ENCODE measurements around the gene SMPX.

SMPX gene

GRCh38 chrX:21659320-21659719, 98.6 kb downstream of the SMPX start:
- Histone ChIP-seq H3K27ac (no peak overlapping the region), H3K27me3 (replicated peaks) (no peaks in the 10 kb centered on the region), H3K36me3 (replicated peaks) (no peaks in the 10 kb centered on the region), H3K4me3 (ENCODE audit: low read depth, low read length) (no peak overlapping the region)
- TF ChIP-seq CTCF (IDR thresholded peaks at IDR 0.05; ENCODE audit: low read depth, low read length, missing control alignments), result no peak
- in situ Hi-C loops (cut with HindIII; ENCODE audit: low pct_ligation_motif_present, low sequenced_read_pairs), result no loop called here
- DNase-seq, result no peak

GRCh38 chrX:21658746-21659145, 99.2 kb downstream of the SMPX start:
- in situ Hi-C loops (cut with HindIII; ENCODE audit: low pct_ligation_motif_present, low sequenced_read_pairs), result no loop called here
- H3K4me3 ChIP-seq (ENCODE audit: low read depth, low read length), result peak overlapping the region; percentile 30
- no peak overlapping the region for H3K27ac ChIP-seq
- TF ChIP-seq CTCF (IDR thresholded peaks at IDR 0.05; ENCODE audit: low read depth, low read length, missing control alignments), result no peak
- no peak for DNase-seq
- no peaks in the 10 kb centered on the region for H3K27me3 ChIP-seq (replicated peaks)
- H3K36me3 ChIP-seq (replicated peaks), result no peaks in the 10 kb centered on the region

- no peak for DNase-seq
- in situ Hi-C loops (cut with HindIII; ENCODE audit: low pct_ligation_motif_present, low sequenced_read_pairs), result no loop called here
- H3K36me3 ChIP-seq (replicated peaks), result no peaks in the 10 kb centered on the region
- H3K27me3 ChIP-seq (replicated peaks), result no peaks in the 10 kb centered on the region
- H3K27ac ChIP-seq, result no peak within 1 kb of the TSS
- no peak for TF ChIP-seq CTCF (IDR thresholded peaks at IDR 0.05; ENCODE audit: low read depth, low read length, missing control alignments)
- peak within 1 kb of the TSS; percentile 40 for H3K4me3 ChIP-seq (ENCODE audit: low read depth, low read length)
Measured at GRCh38 chrX:21658152-21658737, 99.7 kb downstream of the SMPX start, which contains the start of gene KLHL34. Gene KLHL34 (minus strand): TSS chrX:21658330. CDS start chrX:21657788, 542 bp downstream.

DNA sequence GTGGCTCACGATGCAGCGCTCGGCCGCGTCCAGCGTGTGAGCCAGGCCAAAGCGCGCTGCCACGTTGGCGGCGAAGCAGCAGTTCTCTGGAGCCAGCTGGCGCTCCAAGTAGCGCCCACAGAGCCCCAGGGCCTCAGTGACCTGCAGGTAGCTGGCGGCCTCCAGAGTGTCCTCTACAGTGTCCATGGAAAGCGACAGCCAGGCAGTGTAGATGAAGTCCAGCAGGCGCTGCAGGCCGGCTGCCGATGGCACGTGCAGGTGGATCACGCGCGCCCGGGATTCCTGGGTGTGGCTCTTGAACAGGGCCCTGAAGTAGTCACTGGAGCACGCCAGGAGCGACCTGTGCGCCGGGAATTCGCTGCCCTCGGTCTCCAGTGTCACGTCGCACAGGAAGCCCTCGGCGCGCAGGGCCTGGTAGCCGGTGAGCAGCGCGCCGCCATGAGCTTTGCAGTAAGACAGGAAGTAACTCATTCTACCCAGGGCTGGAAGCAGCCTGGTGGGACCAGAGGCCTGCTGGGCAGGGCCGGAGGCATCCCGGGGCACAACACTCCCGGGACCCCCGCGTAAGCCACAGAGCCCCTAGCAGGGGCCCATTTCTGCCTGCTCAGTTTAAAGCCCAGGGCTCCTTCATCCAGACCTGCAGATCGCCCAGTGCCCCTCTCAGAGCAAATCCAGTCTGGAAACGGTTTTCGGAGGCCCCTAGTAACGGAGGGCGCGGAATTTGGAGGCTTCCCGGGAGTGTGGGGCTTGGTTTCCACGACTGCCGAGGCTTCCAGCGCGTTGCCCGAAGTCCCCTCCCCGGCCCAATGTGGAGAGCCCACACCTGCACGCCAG, 100.4 kb downstream of the SMPX start:
- TF ChIP-seq CTCF (IDR thresholded peaks at IDR 0.05; ENCODE audit: low read depth, low read length, missing control alignments), result no peak
- in situ Hi-C loops (cut with HindIII; ENCODE audit: low pct_ligation_motif_present, low sequenced_read_pairs), result no loop called here
- Histone ChIP-seq H3K4me3 (ENCODE audit: low read depth, low read length) (no peak overlapping the region), H3K36me3 (replicated peaks) (no peaks in the 10 kb centered on the region), H3K27me3 (replicated peaks) (no peaks in the 10 kb centered on the region), H3K27ac (no peak overlapping the region)
- no peak for DNase-seq

GRCh38 chrX:21656587-21657317, 101.2 kb downstream of the SMPX start:
- no peak for DNase-seq
- TF ChIP-seq CTCF (IDR thresholded peaks at IDR 0.05; ENCODE audit: low read depth, low read length, missing control alignments), result no peak
- Histone ChIP-seq H3K27ac (no peak overlapping the region), H3K27me3 (replicated peaks) (no peaks in the 10 kb centered on the region), H3K36me3 (replicated peaks) (no peaks in the 10 kb centered on the region), H3K4me3 (ENCODE audit: low read depth, low read length) (no peak overlapping the region)
- in situ Hi-C loops (cut with HindIII; ENCODE audit: low pct_ligation_motif_present, low sequenced_read_pairs), result no loop called here

Data from brain microvascular endothelial cell (primary cell).